NCI-H345 treated with DMSO at 0.1 percent for 48 hours (cell line): Measurements from ENCODE around the gene CNNM3.

ENCODE experiments used
- DNase-seq: peaks from one replicate; lab custom pipeline; 2025; ENCODE audit not compliant: unreplicated experiment; lab: John Stamatoyannopoulos, UW

CNNM3 gene

GRCh38 chr2:96816836-96817702, 1.0 kb downstream of the CNNM3 start:
- DNase-seq, result no peak

GRCh38 chr2:96817882-96818281, 1.8 kb downstream of the CNNM3 start:
- DNase-seq, result no peak

- DNase-seq, result peak; percentile 37
Observed at GRCh38 chr2:96819128-96819875, 3.2 kb downstream of the CNNM3 start.

GRCh38 chr2:96819876-96820511, 3.9 kb downstream of the CNNM3 start:
- no peak for DNase-seq

- no peak for DNase-seq
Observed at GRCh38 chr2:96821113-96821675, 5.1 kb downstream of the CNNM3 start.

GRCh38 chr2:96822786-96823185, 6.7 kb downstream of the CNNM3 start:
- DNase-seq, result no peak

GRCh38 chr2:96823198-96823597, 7.1 kb downstream of the CNNM3 start:
- no peak for DNase-seq

- no peak for DNase-seq
Observed at GRCh38 chr2:96824079-96824870, 8.2 kb downstream of the CNNM3 start.

GRCh38 chr2:96825057-96825456, 9.0 kb downstream of the CNNM3 start:
- no peak for DNase-seq

- no peak for DNase-seq
Observed at GRCh38 chr2:96826546-96827278, 10.6 kb downstream of the CNNM3 start.

- DNase-seq, result no peak
Observed at GRCh38 chr2:96828436-96828835, 12.4 kb downstream of the CNNM3 start.

- DNase-seq, result no peak
Observed at GRCh38 chr2:96828874-96829273, 12.8 kb downstream of the CNNM3 start.

GRCh38 chr2:96830044-96830562, 14.0 kb downstream of the CNNM3 start:
- DNase-seq, result no peak

GRCh38 chr2:96831679-96832078, 15.6 kb downstream of the CNNM3 start:
- no peak for DNase-seq

- no peak for DNase-seq
Observed at GRCh38 chr2:96832408-96832753, 16.3 kb downstream of the CNNM3 start.

GRCh38 chr2:96832754-96833507, 16.9 kb downstream of the CNNM3 start:
- peak; percentile 97 for DNase-seq

GRCh38 chr2:96835830-96836229, 19.8 kb downstream of the CNNM3 start:
- DNase-seq, result no peak

- no peak for DNase-seq
Observed at GRCh38 chr2:96837575-96837974, 21.5 kb downstream of the CNNM3 start.
